Smooth muscle cell (in vitro differentiated cells): Measurements from ENCODE around the gene LATS1. TPM values are rescaled to one million over a fixed set of nuclear protein-coding genes. Genes with fewer than 3 reads are reported as not detected.

Experiments
- DNase-seq: peaks from one replicate; lab custom pipeline; 2025; ENCODE audit not compliant: unreplicated experiment; lab: John Stamatoyannopoulos, UW
- H2AFZ ChIP-seq: fragments of 200-600 bp; sonication (generic); 2 replicates; pipeline ENCODE4 v1.6.0; 2016; ENCODE audit warnings: antibody characterized with exemption, low read depth, mild to moderate bottlenecking
- H3F3A ChIP-seq: fragments of 200-600 bp; sonication (generic); 2 replicates; pipeline ENCODE4 v1.6.0; 2017; ENCODE audit warnings: antibody characterized with exemption, low read depth
- H3K27ac ChIP-seq: fragments of 200-600 bp; sonication (generic); 2 replicates; pipeline ENCODE4 v1.5.1; 2016; ENCODE audit warnings: low read depth, mild to moderate bottlenecking
- H3K27me3 ChIP-seq: fragments of 200-600 bp; sonication (generic); 2 replicates; pipeline ENCODE4 v1.6.1; 2016; ENCODE audit warnings: low read depth, mild to moderate bottlenecking
- H3K36me3 ChIP-seq: fragments of 200-600 bp; sonication (generic); 2 replicates; pipeline ENCODE4 v1.5.1; 2016; ENCODE audit warnings: low read depth
- H3K4me1 ChIP-seq: fragments of 200-600 bp; sonication (generic); 2 replicates; pipeline ENCODE4 v1.5.1; 2016; ENCODE audit warnings: low read depth
- H3K4me2 ChIP-seq: fragments of 200-600 bp; sonication (generic); 2 replicates; pipeline ENCODE4 v1.6.0; 2016; ENCODE audit warnings: mild to moderate bottlenecking
- H3K4me3 ChIP-seq: fragments of 200-600 bp; sonication (generic); 2 replicates; pipeline ENCODE4 v1.5.1; 2016; ENCODE audit warnings: mild to moderate bottlenecking
- H3K79me2 ChIP-seq: fragments of 200-600 bp; sonication (generic); 2 replicates; pipeline ENCODE4 v1.6.0; 2016; ENCODE audit warnings: low read depth, mild to moderate bottlenecking
- H3K9ac ChIP-seq: fragments of 200-600 bp; sonication (generic); 2 replicates; pipeline ENCODE4 v1.6.0; 2016; ENCODE audit warnings: low read depth
- H3K9me3 ChIP-seq: fragments of 200-600 bp; sonication (generic); replicated peaks from 2 replicates; pipeline ENCODE4 v1.5.1; 2016; ENCODE audit warnings: low read depth
- H4K20me1 ChIP-seq: fragments of 200-600 bp; sonication (generic); 2 replicates; pipeline ENCODE4 v1.6.0; 2016; ENCODE audit warnings: low read depth
- CTCF ChIP-seq: fragments of 200-600 bp; sonication (generic); IDR thresholded peaks from 2 replicates; pipeline ENCODE4 v1.5.1; 2017; ENCODE audit warnings: borderline replicate concordance, mild to moderate bottlenecking, antibody characterized with exemption; ENCODE audit not compliant: insufficient read depth, poor library complexity, severe bottlenecking
- WGBS: methylation state at CpG from one replicate; pipeline ENCODE4 v1.1.7; 2016; ENCODE audit warnings: low lambda C conversion rate; 5-methylcytosine and 5-hydroxymethylcytosine counted together
- polyA plus RNA-seq: library from polyadenylated mRNA; unstranded; fragments of >200 nt; fragmentation: Nextera tagmentation; extraction: Ambion mirVana; gene quantifications from 2 replicates; pipeline ENCODE4 v1.2.1, GENCODE V29; 2016
- total RNA-seq: library from RNA; depleted of rRNA; stranded (reverse); fragments of >200 nt; gene quantifications from 2 replicates; pipeline ENCODE4 v1.2.3, GENCODE V29; 2014

Gene LATS1
- total and polyA plus RNA-seq, 2 experiments from 2014 or later, result 8.5 to 32.0 TPM

- H3K4me3 ChIP-seq, result no peak overlapping the region
- H3K79me2 ChIP-seq, result peaks cover 93% of the 10 kb centered on the region
- H3K9me3 ChIP-seq, result no peaks in the 10 kb centered on the region
- H3K4me1 ChIP-seq, result peaks cover 9% of the 10 kb centered on the region
- no peak overlapping the region for H3K9ac ChIP-seq
- 94% methylated on average over 1 of the region's 1 CpG for WGBS
- H3K27ac ChIP-seq, result no peak overlapping the region
- no peaks in the 10 kb centered on the region for H3F3A ChIP-seq
- no peak for TF ChIP-seq CTCF
- peaks cover 73% of the 10 kb centered on the region for H4K20me1 ChIP-seq
- no peak overlapping the region for H3K4me2 ChIP-seq
- DNase-seq, result no peak
- no peaks in the 10 kb centered on the region for H3K36me3 ChIP-seq
- H2AFZ ChIP-seq, result no peak overlapping the region
- H3K27me3 ChIP-seq, result no peaks in the 10 kb centered on the region
Measured at GRCh38 chr6:149714442-149714841, 3.5 kb downstream of the LATS1 start.

- H4K20me1 ChIP-seq, result peaks cover 98% of the 10 kb centered on the region
- no peaks in the 10 kb centered on the region for H3F3A ChIP-seq
- H3K27ac ChIP-seq, result no peak overlapping the region
- H3K9ac ChIP-seq, result no peak overlapping the region
- H3K27me3 ChIP-seq, result no peaks in the 10 kb centered on the region
- peaks cover 100% of the 10 kb centered on the region for H3K79me2 ChIP-seq
- WGBS, result 95% methylated on average over 5 of the region's 5 CpGs
- H3K9me3 ChIP-seq, result no peaks in the 10 kb centered on the region
- H3K4me2 ChIP-seq, result no peak overlapping the region
- H3K4me3 ChIP-seq, result no peak overlapping the region
- no peak for DNase-seq
- no peak for TF ChIP-seq CTCF
- peaks cover 11% of the 10 kb centered on the region for H3K4me1 ChIP-seq
- no peak overlapping the region for H2AFZ ChIP-seq
- no peaks in the 10 kb centered on the region for H3K36me3 ChIP-seq
Measured at GRCh38 chr6:149711711-149712110, 6.2 kb downstream of the LATS1 start.

GRCh38 chr6:149701714-149702113 lies 16.2 kb downstream of the LATS1 start:
- no peak for TF ChIP-seq CTCF
- Histone ChIP-seq H3K9ac (no peak overlapping the region), H3K27ac (peak overlapping the region; percentile 15), H3F3A (no peaks in the 10 kb centered on the region), H3K4me1 (no peaks in the 10 kb centered on the region), H3K79me2 (peaks cover 99% of the 10 kb centered on the region), H3K27me3 (no peaks in the 10 kb centered on the region), H3K4me3 (no peak overlapping the region), H3K36me3 (peaks cover 1% of the 10 kb centered on the region), H2AFZ (no peak overlapping the region), H3K4me2 (no peak overlapping the region), H3K9me3 (no peaks in the 10 kb centered on the region), H4K20me1 (peaks cover 94% of the 10 kb centered on the region)
- DNase-seq, result no peak
- 39% methylated on average over 7 of the region's 7 CpGs for WGBS

- no peak for TF ChIP-seq CTCF
- H3K27ac ChIP-seq, result no peak overlapping the region
- no peak overlapping the region for H2AFZ ChIP-seq
- no peaks in the 10 kb centered on the region for H3K9me3 ChIP-seq
- peaks cover 95% of the 10 kb centered on the region for H4K20me1 ChIP-seq
- no peaks in the 10 kb centered on the region for H3F3A ChIP-seq
- no peak overlapping the region for H3K9ac ChIP-seq
- peaks cover 100% of the 10 kb centered on the region for H3K79me2 ChIP-seq
- WGBS, result 97% methylated on average over 2 of the region's 2 CpGs
- no peak overlapping the region for H3K4me3 ChIP-seq
- peaks cover 7% of the 10 kb centered on the region for H3K36me3 ChIP-seq
- H3K4me1 ChIP-seq, result no peaks in the 10 kb centered on the region
- H3K4me2 ChIP-seq, result no peak overlapping the region
- no peaks in the 10 kb centered on the region for H3K27me3 ChIP-seq
- DNase-seq, result no peak
Measured at GRCh38 chr6:149699150-149699549, 18.8 kb downstream of the LATS1 start.
